Smooth muscle cell (in vitro differentiated cells): ENCODE results near the gene CBFA2T2. TPM values are rescaled to one million over a fixed set of nuclear protein-coding genes. Genes with fewer than 3 reads are reported as not detected.
A peak's percentile ranks its signal among the peaks of the same experiment; 100 is the strongest.

ENCODE experiments used
- DNase-seq: peaks from one replicate; lab custom pipeline; 2025; ENCODE audit not compliant: unreplicated experiment; lab: John Stamatoyannopoulos, UW
- H2AFZ ChIP-seq: fragments of 200-600 bp; sonication (generic); 2 replicates; pipeline ENCODE4 v1.6.0; 2016; ENCODE audit warnings: antibody characterized with exemption, low read depth, mild to moderate bottlenecking
- H3F3A ChIP-seq: fragments of 200-600 bp; sonication (generic); 2 replicates; pipeline ENCODE4 v1.6.0; 2017; ENCODE audit warnings: antibody characterized with exemption, low read depth
- H3K27ac ChIP-seq: fragments of 200-600 bp; sonication (generic); 2 replicates; pipeline ENCODE4 v1.5.1; 2016; ENCODE audit warnings: low read depth, mild to moderate bottlenecking
- H3K27me3 ChIP-seq: fragments of 200-600 bp; sonication (generic); 2 replicates; pipeline ENCODE4 v1.6.1; 2016; ENCODE audit warnings: low read depth, mild to moderate bottlenecking
- H3K36me3 ChIP-seq: fragments of 200-600 bp; sonication (generic); 2 replicates; pipeline ENCODE4 v1.5.1; 2016; ENCODE audit warnings: low read depth
- H3K4me1 ChIP-seq: fragments of 200-600 bp; sonication (generic); 2 replicates; pipeline ENCODE4 v1.5.1; 2016; ENCODE audit warnings: low read depth
- H3K4me2 ChIP-seq: fragments of 200-600 bp; sonication (generic); 2 replicates; pipeline ENCODE4 v1.6.0; 2016; ENCODE audit warnings: mild to moderate bottlenecking
- H3K4me3 ChIP-seq: fragments of 200-600 bp; sonication (generic); 2 replicates; pipeline ENCODE4 v1.5.1; 2016; ENCODE audit warnings: mild to moderate bottlenecking
- H3K79me2 ChIP-seq: fragments of 200-600 bp; sonication (generic); 2 replicates; pipeline ENCODE4 v1.6.0; 2016; ENCODE audit warnings: low read depth, mild to moderate bottlenecking
- H3K9ac ChIP-seq: fragments of 200-600 bp; sonication (generic); 2 replicates; pipeline ENCODE4 v1.6.0; 2016; ENCODE audit warnings: low read depth
- H3K9me3 ChIP-seq: fragments of 200-600 bp; sonication (generic); replicated peaks from 2 replicates; pipeline ENCODE4 v1.5.1; 2016; ENCODE audit warnings: low read depth
- H4K20me1 ChIP-seq: fragments of 200-600 bp; sonication (generic); 2 replicates; pipeline ENCODE4 v1.6.0; 2016; ENCODE audit warnings: low read depth
- CTCF ChIP-seq: fragments of 200-600 bp; sonication (generic); IDR thresholded peaks from 2 replicates; pipeline ENCODE4 v1.5.1; 2017; ENCODE audit warnings: borderline replicate concordance, mild to moderate bottlenecking, antibody characterized with exemption; ENCODE audit not compliant: insufficient read depth, poor library complexity, severe bottlenecking
- WGBS: methylation state at CpG from one replicate; pipeline ENCODE4 v1.1.7; 2016; ENCODE audit warnings: low lambda C conversion rate; 5-methylcytosine and 5-hydroxymethylcytosine counted together
- polyA plus RNA-seq: library from polyadenylated mRNA; unstranded; fragments of >200 nt; fragmentation: Nextera tagmentation; extraction: Ambion mirVana; gene quantifications from 2 replicates; pipeline ENCODE4 v1.2.1, GENCODE V29; 2016
- total RNA-seq: library from RNA; depleted of rRNA; stranded (reverse); fragments of >200 nt; gene quantifications from 2 replicates; pipeline ENCODE4 v1.2.3, GENCODE V29; 2014

Gene CBFA2T2
- total and polyA plus RNA-seq, 2 experiments from 2014 or later: 18.2 to 41.6 TPM

DNA sequence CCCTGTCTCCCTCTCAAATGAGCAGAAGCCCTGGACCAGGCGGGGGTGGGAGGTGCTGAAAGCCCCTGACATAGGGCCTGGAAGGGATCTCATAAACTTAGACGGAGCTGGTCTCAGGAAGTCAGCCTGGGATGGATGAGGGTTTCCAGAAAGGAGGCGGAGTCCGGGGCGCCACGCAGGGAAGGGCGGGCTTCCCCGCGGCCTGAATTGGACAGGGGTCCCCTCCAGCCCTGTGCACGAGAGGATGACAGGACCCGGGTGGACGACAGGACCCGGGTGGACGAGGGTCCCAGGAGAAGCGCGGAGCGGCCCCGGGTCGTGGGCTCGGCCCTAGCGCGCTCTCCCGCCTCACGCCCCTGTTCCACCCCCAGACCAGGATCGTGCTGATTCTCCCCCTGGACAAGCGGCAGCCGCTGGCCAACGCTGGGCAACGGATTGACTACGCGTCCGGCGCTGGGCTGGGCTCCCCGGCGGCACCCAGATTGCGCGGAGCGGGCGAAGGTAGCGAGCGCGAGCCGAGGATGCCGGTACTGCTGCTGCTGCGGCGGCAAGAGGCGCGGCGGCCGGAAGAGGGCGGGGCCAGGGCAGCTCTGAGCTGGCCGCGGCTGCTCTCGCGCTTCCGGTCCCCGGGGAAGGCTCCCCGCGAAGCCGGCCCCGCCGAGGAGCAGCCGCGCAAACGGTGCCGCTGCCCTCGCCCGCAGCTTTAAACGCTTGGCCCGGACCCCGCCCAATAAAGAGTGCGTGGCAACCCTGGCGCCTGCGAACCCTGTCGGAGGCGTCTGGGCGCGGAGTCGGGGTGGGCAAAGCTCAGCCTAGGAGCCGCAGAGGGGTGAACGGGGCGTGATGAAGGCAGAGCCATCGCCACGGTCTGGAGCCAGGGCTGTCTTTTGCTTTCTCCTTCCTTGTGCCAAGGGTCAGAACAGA lies 173.5 kb downstream of the CBFA2T2 start:
- Histone ChIP-seq H3K4me3 (peak overlapping the region; percentile 75), H4K20me1 (no peaks in the 10 kb centered on the region), H3K79me2 (peaks cover 5% of the 10 kb centered on the region), H3K27ac (peak overlapping the region; percentile 63), H3K4me1 (peaks cover 6% of the 10 kb centered on the region), H3K36me3 (no peaks in the 10 kb centered on the region), H2AFZ (peak overlapping the region; percentile 56), H3K9me3 (no peaks in the 10 kb centered on the region), H3F3A (peaks cover 12% of the 10 kb centered on the region), H3K4me2 (peak overlapping the region; percentile 96), H3K9ac (peak overlapping the region; percentile 66), H3K27me3 (no peaks in the 10 kb centered on the region)
- TF ChIP-seq CTCF: no peak
- under 1% methylated on average over 84 of the region's 84 CpGs for WGBS
- DNase-seq: peak; percentile 59

- no peak for TF ChIP-seq CTCF
- H3K9ac ChIP-seq: peak overlapping the region; percentile 66
- no peaks in the 10 kb centered on the region for H3K27me3 ChIP-seq
- H4K20me1 ChIP-seq: no peaks in the 10 kb centered on the region
- no peaks in the 10 kb centered on the region for H3K9me3 ChIP-seq
- H3K79me2 ChIP-seq: peaks cover 5% of the 10 kb centered on the region
- H3K36me3 ChIP-seq: no peaks in the 10 kb centered on the region
- H3K4me1 ChIP-seq: peaks cover 6% of the 10 kb centered on the region
- 54% methylated on average over 9 of the region's 9 CpGs for WGBS
- peak overlapping the region; percentile 75 for H3K4me3 ChIP-seq
- H3K27ac ChIP-seq: peak overlapping the region; percentile 63
- H2AFZ ChIP-seq: peak overlapping the region; percentile 56
- no peak for DNase-seq
- H3F3A ChIP-seq: peaks cover 15% of the 10 kb centered on the region
- H3K4me2 ChIP-seq: peak overlapping the region; percentile 96
Measured at GRCh38 chr20:33664085-33664761, 174.3 kb downstream of the CBFA2T2 start.

GRCh38 chr20:33664762-33665144 lies 174.9 kb downstream of the CBFA2T2 start:
- Histone ChIP-seq H3F3A (peaks cover 15% of the 10 kb centered on the region), H3K9me3 (no peaks in the 10 kb centered on the region), H2AFZ (no peak overlapping the region), H3K27me3 (no peaks in the 10 kb centered on the region), H3K4me1 (peaks cover 6% of the 10 kb centered on the region), H3K9ac (no peak overlapping the region), H3K4me3 (no peak overlapping the region), H3K27ac (peak overlapping the region; percentile 63), H3K36me3 (no peaks in the 10 kb centered on the region), H4K20me1 (no peaks in the 10 kb centered on the region), H3K4me2 (no peak overlapping the region), H3K79me2 (peaks cover 5% of the 10 kb centered on the region)
- no peak for TF ChIP-seq CTCF
- WGBS: 100% methylated on average over 2 of the region's 2 CpGs
- DNase-seq: no peak
